Fibroblast of lung (primary cell): Measurements from ENCODE around the gene BCKDHB. TPM values are rescaled to one million over a fixed set of nuclear protein-coding genes. Genes with fewer than 3 reads are reported as not detected.

Experiments used
- DNase-seq, 2 donors: peaks; one replicate each; pipeline versions ENCODE4 v3.0.0 to v3.0.0-alpha.2; 2010; ENCODE audit warnings: low read depth in 2 of 2
- H2AFZ ChIP-seq: 2 replicates; pipeline ENCODE4 v1.5.1; 2012; ENCODE audit warnings: low read length, control low read depth, inconsistent platforms
- H3K27ac ChIP-seq: 2 replicates; pipeline ENCODE4 v1.5.1; 2011; ENCODE audit warnings: low read length, control low read depth; ENCODE audit not compliant: insufficient read depth
- H3K27me3 ChIP-seq: 2 replicates; pipeline ENCODE4 v1.5.1; 2011; ENCODE audit warnings: mild to moderate bottlenecking, low read length; ENCODE audit not compliant: control insufficient read depth, insufficient read depth
- H3K36me3 ChIP-seq: 2 replicates; pipeline ENCODE4 v1.5.1; 2011; ENCODE audit warnings: low read length; ENCODE audit not compliant: control insufficient read depth, insufficient read depth
- H3K4me1 ChIP-seq: 2 replicates; pipeline ENCODE4 v1.5.1; 2011; ENCODE audit warnings: low read length; ENCODE audit not compliant: control insufficient read depth, insufficient read depth; ENCODE audit errors: extremely low read depth
- H3K4me2 ChIP-seq: 2 replicates; pipeline ENCODE4 v1.5.1; 2011; ENCODE audit warnings: low read length, control low read depth; ENCODE audit not compliant: insufficient read depth; ENCODE audit errors: extremely low read depth
- H3K4me3 ChIP-seq, 4 experiments: fragments of 200-600 bp in 1 of 4; sonication (generic) in 1 of 4; replicated peaks in 1 of 4; 2 replicates each; pipeline ENCODE4 v1.5.1; 2011 to 2016; ENCODE audit warnings: low read length in 4 of 4, low read depth in 3 of 4, mild to moderate bottlenecking in 3 of 4, control low read depth in 2 of 4, inconsistent platforms in 1 of 4, mixed read lengths in 1 of 4; ENCODE audit not compliant: insufficient read depth in 1 of 4; ENCODE audit errors: control extremely low read depth in 1 of 4
- H3K79me2 ChIP-seq: 2 replicates; pipeline ENCODE4 v1.5.1; 2012; ENCODE audit warnings: mild to moderate bottlenecking, low read length, inconsistent platforms; ENCODE audit not compliant: control insufficient read depth, insufficient read depth
- H3K9ac ChIP-seq: 2 replicates; pipeline ENCODE4 v1.5.1; 2011; ENCODE audit warnings: mild to moderate bottlenecking, low read length, control low read depth; ENCODE audit not compliant: insufficient read depth
- H3K9me3 ChIP-seq: 2 replicates; pipeline ENCODE4 v1.5.1; 2012; ENCODE audit warnings: low read depth, low read length; ENCODE audit not compliant: control insufficient read depth, insufficient read depth
- H4K20me1 ChIP-seq: 2 replicates; pipeline ENCODE4 v1.5.1; 2011; ENCODE audit warnings: low read length; ENCODE audit not compliant: control insufficient read depth, insufficient read depth; ENCODE audit errors: extremely low read depth
- EZH2 ChIP-seq: IDR thresholded peaks from 2 replicates; pipeline ENCODE4 v1.5.1; 2012; ENCODE audit warnings: low read length, control low read depth, mild to moderate bottlenecking; ENCODE audit errors: missing control alignments
- polyA plus RNA-seq, 2 donors: library from polyadenylated mRNA; depleted of rRNA in 1 of 2; stranded (reverse) in 1 of 2; unstranded in 1 of 2; fragments of >200 nt; gene quantifications; 2 replicates each; pipeline ENCODE4 v1.2.1, GENCODE V29; 2011 to 2012; ENCODE audit warnings: missing spikeins in 1 of 2
- total RNA-seq: library from RNA; depleted of rRNA; stranded (reverse); fragments of >200 nt; gene quantifications from 2 replicates; pipeline ENCODE4 v1.2.1, GENCODE V29; 2014
- TF ChIP-seq, protein P1 (sequence below), 2 donors: IDR thresholded peaks in 1 of 2; conservative IDR thresholded peaks in 1 of 2; 1 replicate in 1 of 2; 2 replicates in 1 of 2; pipeline ENCODE4 v1.5.1; 2011 to 2012; ENCODE audit warnings: low read length in 2 of 2, control low read depth in 1 of 2, inconsistent platforms in 1 of 2, low read depth in 1 of 2, mild to moderate bottlenecking in 1 of 2

Gene BCKDHB
- total and polyA plus RNA-seq, 2 donors (not counting 1 experiment from before 2014, with no cell fraction given): 8.3 to 16.2 TPM

DNA sequence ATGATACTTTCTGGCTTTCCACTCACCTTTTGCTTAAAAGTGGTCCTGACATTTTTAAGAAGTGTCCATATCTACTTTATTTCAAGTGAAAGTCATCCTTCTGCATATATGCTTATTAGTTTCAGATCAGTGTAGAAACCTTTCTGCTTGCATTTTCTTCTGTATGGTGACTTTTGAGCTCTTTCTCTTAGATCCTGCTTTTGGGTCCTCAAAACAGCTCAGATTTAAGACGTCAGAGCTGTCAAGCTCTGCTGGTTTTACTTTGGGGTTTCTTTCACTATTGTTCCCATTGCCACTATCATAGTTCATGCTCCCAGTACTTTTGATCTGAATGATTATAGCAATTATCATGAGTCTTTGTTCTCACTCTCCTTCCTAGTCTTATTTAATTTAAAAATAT, 41.7 kb downstream of the BCKDHB start:
- Histone ChIP-seq H3K4me2 (no peak overlapping the region), H3K9me3 (no peaks in the 10 kb centered on the region), H3K27me3 (no peaks in the 10 kb centered on the region), H3K4me3 (no peak overlapping the region), H3K27ac (no peak overlapping the region), H3K4me1 (peaks cover 10% of the 10 kb centered on the region), H3K9ac (no peak overlapping the region), H3K79me2 (no peaks in the 10 kb centered on the region), H4K20me1 (no peaks in the 10 kb centered on the region), H3K36me3 (no peaks in the 10 kb centered on the region), H2AFZ (no peak overlapping the region)
- TF ChIP-seq, protein P1, sequence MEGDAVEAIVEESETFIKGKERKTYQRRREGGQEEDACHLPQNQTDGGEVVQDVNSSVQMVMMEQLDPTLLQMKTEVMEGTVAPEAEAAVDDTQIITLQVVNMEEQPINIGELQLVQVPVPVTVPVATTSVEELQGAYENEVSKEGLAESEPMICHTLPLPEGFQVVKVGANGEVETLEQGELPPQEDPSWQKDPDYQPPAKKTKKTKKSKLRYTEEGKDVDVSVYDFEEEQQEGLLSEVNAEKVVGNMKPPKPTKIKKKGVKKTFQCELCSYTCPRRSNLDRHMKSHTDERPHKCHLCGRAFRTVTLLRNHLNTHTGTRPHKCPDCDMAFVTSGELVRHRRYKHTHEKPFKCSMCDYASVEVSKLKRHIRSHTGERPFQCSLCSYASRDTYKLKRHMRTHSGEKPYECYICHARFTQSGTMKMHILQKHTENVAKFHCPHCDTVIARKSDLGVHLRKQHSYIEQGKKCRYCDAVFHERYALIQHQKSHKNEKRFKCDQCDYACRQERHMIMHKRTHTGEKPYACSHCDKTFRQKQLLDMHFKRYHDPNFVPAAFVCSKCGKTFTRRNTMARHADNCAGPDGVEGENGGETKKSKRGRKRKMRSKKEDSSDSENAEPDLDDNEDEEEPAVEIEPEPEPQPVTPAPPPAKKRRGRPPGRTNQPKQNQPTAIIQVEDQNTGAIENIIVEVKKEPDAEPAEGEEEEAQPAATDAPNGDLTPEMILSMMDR (conservative IDR thresholded peaks at IDR 0.05 in 1 of 2, IDR thresholded peaks at IDR 0.05 in 1 of 2; ENCODE audit: low read depth in 1 of 2, low read length in 2 of 2): no peak
- no peak for TF ChIP-seq EZH2
- no peak for DNase-seq

DNA sequence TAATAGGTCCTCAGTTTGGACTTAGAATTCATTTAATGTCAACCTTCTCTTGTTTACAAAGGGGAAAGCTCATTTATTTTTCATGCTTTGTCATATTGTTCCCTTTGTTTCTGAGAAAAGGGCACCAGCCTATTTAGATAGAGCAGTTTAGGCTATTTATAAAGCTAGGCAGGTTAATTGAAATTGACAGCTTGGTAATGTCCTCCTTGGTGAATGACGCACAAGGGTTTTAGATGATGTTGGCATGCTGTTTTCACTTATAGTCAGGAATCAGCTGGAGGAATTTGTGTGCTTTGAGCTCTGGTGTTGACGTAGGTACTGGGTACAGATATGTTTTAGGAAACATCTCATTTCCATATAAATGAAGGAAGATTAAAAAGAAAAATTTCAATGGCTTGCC, 45.2 kb downstream of the BCKDHB start:
- Histone ChIP-seq H3K4me2 (no peak overlapping the region), H3K27ac (no peak overlapping the region), H3K36me3 (no peaks in the 10 kb centered on the region), H4K20me1 (no peaks in the 10 kb centered on the region), H3K9ac (no peak overlapping the region), H3K4me1 (no peaks in the 10 kb centered on the region), H2AFZ (no peak overlapping the region), H3K79me2 (no peaks in the 10 kb centered on the region), H3K27me3 (no peaks in the 10 kb centered on the region), H3K9me3 (no peaks in the 10 kb centered on the region), H3K4me3 (no peak overlapping the region)
- TF ChIP-seq, protein P1 (conservative IDR thresholded peaks at IDR 0.05 in 1 of 2, IDR thresholded peaks at IDR 0.05 in 1 of 2; ENCODE audit: low read depth in 1 of 2, low read length in 2 of 2): no peak
- no peak for TF ChIP-seq EZH2
- DNase-seq: no peak

DNA sequence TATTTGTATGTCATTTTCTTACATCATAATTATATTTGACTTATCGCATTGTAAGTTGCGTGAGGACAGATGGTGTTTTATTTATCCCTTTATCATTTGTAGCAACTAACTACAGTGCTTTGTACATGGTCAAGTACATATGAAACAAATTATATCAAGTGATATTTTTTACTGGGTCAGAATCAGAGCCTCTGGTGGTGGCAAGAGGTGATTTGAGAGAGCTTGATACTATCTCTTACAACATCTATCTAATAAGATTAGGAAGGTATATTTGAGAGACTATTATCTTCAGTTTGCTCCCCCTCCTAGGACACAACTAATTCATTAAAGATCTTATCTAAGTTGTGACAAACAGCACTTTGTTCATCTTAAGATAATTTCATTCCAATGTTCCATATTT, 47.7 kb downstream of the BCKDHB start:
- DNase-seq: no peak
- no peak overlapping the region for H3K9ac ChIP-seq
- H4K20me1 ChIP-seq: no peaks in the 10 kb centered on the region
- H3K79me2 ChIP-seq: no peaks in the 10 kb centered on the region
- no peaks in the 10 kb centered on the region for H3K4me1 ChIP-seq
- TF ChIP-seq, protein P1 (conservative IDR thresholded peaks at IDR 0.05 in 1 of 2, IDR thresholded peaks at IDR 0.05 in 1 of 2; ENCODE audit: low read depth in 1 of 2, low read length in 2 of 2): no peak
- TF ChIP-seq EZH2: no peak
- no peak overlapping the region for H3K4me2 ChIP-seq
- H3K9me3 ChIP-seq: no peaks in the 10 kb centered on the region
- H3K27ac ChIP-seq: no peak overlapping the region
- no peak overlapping the region for H2AFZ ChIP-seq
- no peak overlapping the region for H3K4me3 ChIP-seq
- no peaks in the 10 kb centered on the region for H3K36me3 ChIP-seq
- H3K27me3 ChIP-seq: no peaks in the 10 kb centered on the region
